22Rv1 (cell line): ENCODE measurements around the gene SRRM3.

ENCODE experiments used
- ZFX ChIP-seq: fragments of 450-650 bp; IDR thresholded peaks from 2 replicates; pipeline ENCODE4 v1.6.1; 2017; ENCODE audit warnings: antibody characterized with exemption, borderline replicate concordance
- TF ChIP-seq, protein P1 (sequence below): fragments of 450-650 bp; IDR thresholded peaks from 2 replicates; pipeline ENCODE4 v1.5.1; 2017; ENCODE audit warnings: mild to moderate bottlenecking

GRCh38 chr7:76302347-76303201 lies 100.9 kb downstream of the SRRM3 start, which contains the start of gene HSPB1:
- TF ChIP-seq, protein P1, sequence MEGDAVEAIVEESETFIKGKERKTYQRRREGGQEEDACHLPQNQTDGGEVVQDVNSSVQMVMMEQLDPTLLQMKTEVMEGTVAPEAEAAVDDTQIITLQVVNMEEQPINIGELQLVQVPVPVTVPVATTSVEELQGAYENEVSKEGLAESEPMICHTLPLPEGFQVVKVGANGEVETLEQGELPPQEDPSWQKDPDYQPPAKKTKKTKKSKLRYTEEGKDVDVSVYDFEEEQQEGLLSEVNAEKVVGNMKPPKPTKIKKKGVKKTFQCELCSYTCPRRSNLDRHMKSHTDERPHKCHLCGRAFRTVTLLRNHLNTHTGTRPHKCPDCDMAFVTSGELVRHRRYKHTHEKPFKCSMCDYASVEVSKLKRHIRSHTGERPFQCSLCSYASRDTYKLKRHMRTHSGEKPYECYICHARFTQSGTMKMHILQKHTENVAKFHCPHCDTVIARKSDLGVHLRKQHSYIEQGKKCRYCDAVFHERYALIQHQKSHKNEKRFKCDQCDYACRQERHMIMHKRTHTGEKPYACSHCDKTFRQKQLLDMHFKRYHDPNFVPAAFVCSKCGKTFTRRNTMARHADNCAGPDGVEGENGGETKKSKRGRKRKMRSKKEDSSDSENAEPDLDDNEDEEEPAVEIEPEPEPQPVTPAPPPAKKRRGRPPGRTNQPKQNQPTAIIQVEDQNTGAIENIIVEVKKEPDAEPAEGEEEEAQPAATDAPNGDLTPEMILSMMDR: peak; percentile 14; the same call in 1 of the 2 replicates
- TF ChIP-seq ZFX: no peak
